ENCODE measurements around the gene SH3BGRL2. TPM values are rescaled to one million over a fixed set of nuclear protein-coding genes. Genes with fewer than 3 reads are reported as not detected.

Gene SH3BGRL2
- polyA plus RNA-seq, 2 donors = 28.8 to 52.5 TPM

DNA sequence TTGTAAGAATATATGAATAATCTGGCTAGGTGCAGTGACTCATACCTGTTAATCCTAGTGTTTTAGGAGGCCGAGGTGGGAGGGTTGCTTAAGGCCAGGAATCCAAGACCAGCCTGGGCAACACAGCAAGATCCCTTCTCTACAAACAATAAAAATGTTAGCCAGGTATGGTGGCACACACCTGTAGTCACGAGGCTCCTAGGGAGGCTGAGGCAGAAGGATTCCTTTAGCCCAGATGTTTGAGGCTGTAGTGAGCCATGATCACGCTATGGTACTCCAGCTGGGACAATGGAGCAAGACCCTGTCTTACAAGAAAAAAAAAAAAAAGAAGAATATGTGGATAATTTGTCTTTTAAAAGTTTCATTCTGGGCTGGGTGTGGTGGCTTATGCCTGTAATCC lies 75.4 kb downstream of the SH3BGRL2 start:
- Histone ChIP-seq H3K27ac (ENCODE audit: low read depth in 2 of 2, low read length in 1 of 2) (no peak overlapping the region), H3K4me3 (ENCODE audit: low read depth in 1 of 2, low read length in 2 of 2) (no peak overlapping the region), H3K27me3 (ENCODE audit: control insufficient read depth in 1 of 2, insufficient read depth in 2 of 2, low read length in 2 of 2) (no peaks in the 10 kb centered on the region), H3K9me3 (ENCODE audit: control insufficient read depth in 2 of 2, insufficient read depth in 1 of 2, low read depth in 1 of 2, low read length in 1 of 2) (no peaks in the 10 kb centered on the region), H3K4me1 (ENCODE audit: control insufficient read depth in 2 of 2, insufficient read depth in 2 of 2, low read length in 1 of 2) (no peaks in the 10 kb centered on the region), H3K36me3 (ENCODE audit: control insufficient read depth in 2 of 2, insufficient read depth in 2 of 2, low read length in 1 of 2) (peaks cover 0 to 3% of the 10 kb centered on the region in 2 donors)
- 72 to 82% methylated on average over 3 of the region's 3 CpGs for WGBS, 2 donors

- H3K36me3 ChIP-seq (ENCODE audit: control insufficient read depth in 2 of 2, insufficient read depth in 2 of 2, low read length in 1 of 2) = peaks cover 0 to under 1% of the 10 kb centered on the region in 2 donors
- no peak overlapping the region for H3K4me3 ChIP-seq (ENCODE audit: low read depth in 1 of 2, low read length in 2 of 2)
- H3K4me1 ChIP-seq (ENCODE audit: control insufficient read depth in 2 of 2, insufficient read depth in 2 of 2, low read length in 1 of 2) = no peaks in the 10 kb centered on the region
- H3K27ac ChIP-seq (ENCODE audit: low read depth in 2 of 2, low read length in 1 of 2) = no peak overlapping the region
- WGBS, 2 donors = 83 to 86% methylated on average over 1 of the region's 1 CpG
- no peaks in the 10 kb centered on the region for H3K9me3 ChIP-seq (ENCODE audit: control insufficient read depth in 2 of 2, insufficient read depth in 1 of 2, low read depth in 1 of 2, low read length in 1 of 2)
- H3K27me3 ChIP-seq (ENCODE audit: control insufficient read depth in 1 of 2, insufficient read depth in 2 of 2, low read length in 2 of 2) = no peaks in the 10 kb centered on the region
These were observed 76.5 kb downstream of the SH3BGRL2 start for GRCh38 chr6:79707621-79708020.

- WGBS, 2 donors = 76% methylated on average over 3 of the region's 3 CpGs
- H3K27me3 ChIP-seq (ENCODE audit: control insufficient read depth in 1 of 2, insufficient read depth in 2 of 2, low read length in 2 of 2) = no peaks in the 10 kb centered on the region
- H3K27ac ChIP-seq (ENCODE audit: low read depth in 2 of 2, low read length in 1 of 2) = no peak overlapping the region
- no peak overlapping the region for H3K4me3 ChIP-seq (ENCODE audit: low read depth in 1 of 2, low read length in 2 of 2)
- no peaks in the 10 kb centered on the region for H3K36me3 ChIP-seq (ENCODE audit: control insufficient read depth in 2 of 2, insufficient read depth in 2 of 2, low read length in 1 of 2)
- no peaks in the 10 kb centered on the region for H3K9me3 ChIP-seq (ENCODE audit: control insufficient read depth in 2 of 2, insufficient read depth in 1 of 2, low read depth in 1 of 2, low read length in 1 of 2)
- H3K4me1 ChIP-seq (ENCODE audit: control insufficient read depth in 2 of 2, insufficient read depth in 2 of 2, low read length in 1 of 2) = no peaks in the 10 kb centered on the region
These were observed 77.1 kb downstream of the SH3BGRL2 start for GRCh38 chr6:79708095-79708791.

GRCh38 chr6:79710127-79710526 lies 79.0 kb downstream of the SH3BGRL2 start:
- Histone ChIP-seq H3K27me3 (ENCODE audit: control insufficient read depth in 1 of 2, insufficient read depth in 2 of 2, low read length in 2 of 2) (no peaks in the 10 kb centered on the region), H3K27ac (ENCODE audit: low read depth in 2 of 2, low read length in 1 of 2) (no peak overlapping the region), H3K36me3 (ENCODE audit: control insufficient read depth in 2 of 2, insufficient read depth in 2 of 2, low read length in 1 of 2) (no peaks in the 10 kb centered on the region), H3K4me1 (ENCODE audit: control insufficient read depth in 2 of 2, insufficient read depth in 2 of 2, low read length in 1 of 2) (no peaks in the 10 kb centered on the region), H3K4me3 (ENCODE audit: low read depth in 1 of 2, low read length in 2 of 2) (no peak overlapping the region), H3K9me3 (ENCODE audit: control insufficient read depth in 2 of 2, insufficient read depth in 1 of 2, low read depth in 1 of 2, low read length in 1 of 2) (no peaks in the 10 kb centered on the region)
- WGBS, 2 donors = 71 to 78% methylated on average over 3 of the region's 3 CpGs

DNA sequence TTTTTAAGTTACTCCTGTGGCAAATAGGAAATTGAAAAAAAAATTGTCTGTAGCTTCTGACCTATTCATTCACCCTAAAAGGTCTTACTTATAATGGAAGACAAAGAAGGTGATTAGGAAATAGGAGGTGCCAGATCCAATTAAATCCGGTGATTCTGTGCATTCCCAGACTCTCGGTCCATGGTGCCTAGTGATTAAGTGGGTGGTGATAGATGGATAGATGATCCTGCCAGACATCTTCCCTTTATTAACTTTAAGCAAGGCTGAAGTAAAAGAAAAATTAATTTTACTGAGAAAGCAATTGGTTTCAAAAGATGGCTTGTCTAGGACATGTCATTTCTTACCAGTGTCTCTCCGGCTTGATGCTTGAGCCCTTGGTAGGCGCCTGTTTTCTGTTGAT lies 80.0 kb downstream of the SH3BGRL2 start:
- H3K4me1 ChIP-seq (ENCODE audit: control insufficient read depth in 2 of 2, insufficient read depth in 2 of 2, low read length in 1 of 2) = no peaks in the 10 kb centered on the region
- WGBS, 2 donors = 58% methylated on average over 4 of the region's 4 CpGs
- no peaks in the 10 kb centered on the region for H3K27me3 ChIP-seq (ENCODE audit: control insufficient read depth in 1 of 2, insufficient read depth in 2 of 2, low read length in 2 of 2)
- no peaks in the 10 kb centered on the region for H3K36me3 ChIP-seq (ENCODE audit: control insufficient read depth in 2 of 2, insufficient read depth in 2 of 2, low read length in 1 of 2)
- no peak overlapping the region for H3K4me3 ChIP-seq (ENCODE audit: low read depth in 1 of 2, low read length in 2 of 2)
- H3K9me3 ChIP-seq (ENCODE audit: control insufficient read depth in 2 of 2, insufficient read depth in 1 of 2, low read depth in 1 of 2, low read length in 1 of 2) = no peaks in the 10 kb centered on the region
- no peak overlapping the region for H3K27ac ChIP-seq (ENCODE audit: low read depth in 2 of 2, low read length in 1 of 2)

GRCh38 chr6:79712144-79712543 lies 81.0 kb downstream of the SH3BGRL2 start:
- no peaks in the 10 kb centered on the region for H3K4me1 ChIP-seq (ENCODE audit: control insufficient read depth in 2 of 2, insufficient read depth in 2 of 2, low read length in 1 of 2)
- H3K9me3 ChIP-seq (ENCODE audit: control insufficient read depth in 2 of 2, insufficient read depth in 1 of 2, low read depth in 1 of 2, low read length in 1 of 2) = no peaks in the 10 kb centered on the region
- H3K4me3 ChIP-seq (ENCODE audit: low read depth in 1 of 2, low read length in 2 of 2) = no peak overlapping the region
- no peaks in the 10 kb centered on the region for H3K36me3 ChIP-seq (ENCODE audit: control insufficient read depth in 2 of 2, insufficient read depth in 2 of 2, low read length in 1 of 2)
- no peaks in the 10 kb centered on the region for H3K27me3 ChIP-seq (ENCODE audit: control insufficient read depth in 1 of 2, insufficient read depth in 2 of 2, low read length in 2 of 2)
- 44 to 49% methylated on average over 2 of the region's 2 CpGs for WGBS, 2 donors
- H3K27ac ChIP-seq (ENCODE audit: low read depth in 2 of 2, low read length in 1 of 2) = no peak overlapping the region

GRCh38 chr6:79712616-79713135 lies 81.5 kb downstream of the SH3BGRL2 start:
- H3K27me3 ChIP-seq (ENCODE audit: control insufficient read depth in 1 of 2, insufficient read depth in 2 of 2, low read length in 2 of 2) = no peaks in the 10 kb centered on the region
- H3K36me3 ChIP-seq (ENCODE audit: control insufficient read depth in 2 of 2, insufficient read depth in 2 of 2, low read length in 1 of 2) = no peaks in the 10 kb centered on the region
- H3K27ac ChIP-seq (ENCODE audit: low read depth in 2 of 2, low read length in 1 of 2) = no peak overlapping the region
- 86 to 87% methylated on average over 9 of the region's 9 CpGs for WGBS, 2 donors
- H3K4me3 ChIP-seq (ENCODE audit: low read depth in 1 of 2, low read length in 2 of 2) = no peak overlapping the region
- no peaks in the 10 kb centered on the region for H3K9me3 ChIP-seq (ENCODE audit: control insufficient read depth in 2 of 2, insufficient read depth in 1 of 2, low read depth in 1 of 2, low read length in 1 of 2)
- H3K4me1 ChIP-seq (ENCODE audit: control insufficient read depth in 2 of 2, insufficient read depth in 2 of 2, low read length in 1 of 2) = no peaks in the 10 kb centered on the region

GRCh38 chr6:79713701-79714322 lies 82.7 kb downstream of the SH3BGRL2 start:
- no peak overlapping the region for H3K27ac ChIP-seq (ENCODE audit: low read depth in 2 of 2, low read length in 1 of 2)
- WGBS, 2 donors = 22 to 23% methylated on average over 5 of the region's 5 CpGs
- no peaks in the 10 kb centered on the region for H3K36me3 ChIP-seq (ENCODE audit: control insufficient read depth in 2 of 2, insufficient read depth in 2 of 2, low read length in 1 of 2)
- no peaks in the 10 kb centered on the region for H3K9me3 ChIP-seq (ENCODE audit: control insufficient read depth in 2 of 2, insufficient read depth in 1 of 2, low read depth in 1 of 2, low read length in 1 of 2)
- no peak overlapping the region for H3K4me3 ChIP-seq (ENCODE audit: low read depth in 1 of 2, low read length in 2 of 2)
- no peaks in the 10 kb centered on the region for H3K27me3 ChIP-seq (ENCODE audit: control insufficient read depth in 1 of 2, insufficient read depth in 2 of 2, low read length in 2 of 2)
- H3K4me1 ChIP-seq (ENCODE audit: control insufficient read depth in 2 of 2, insufficient read depth in 2 of 2, low read length in 1 of 2) = no peaks in the 10 kb centered on the region

DNA sequence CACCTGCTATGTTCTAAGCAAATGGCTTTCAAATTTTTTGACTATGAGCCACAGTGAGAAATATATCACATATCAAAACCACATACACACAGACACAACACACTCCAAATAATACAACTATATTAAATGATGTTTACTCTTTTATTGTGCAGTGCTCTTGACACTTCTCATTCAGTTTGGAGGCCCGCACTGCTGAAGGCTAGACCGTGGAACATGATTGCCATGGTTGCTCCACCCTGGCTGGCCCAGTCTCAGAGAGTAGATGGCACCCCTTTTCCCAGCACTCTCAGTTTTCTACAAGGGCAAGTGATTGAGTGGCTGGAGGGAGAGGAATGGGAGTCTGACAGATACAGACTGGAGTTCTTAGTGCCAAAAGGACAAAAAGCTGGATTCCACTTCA lies 86.9 kb downstream of the SH3BGRL2 start:
- Histone ChIP-seq H3K4me1 (ENCODE audit: control insufficient read depth in 2 of 2, insufficient read depth in 2 of 2, low read length in 1 of 2) (no peaks in the 10 kb centered on the region), H3K27me3 (ENCODE audit: control insufficient read depth in 1 of 2, insufficient read depth in 2 of 2, low read length in 2 of 2) (no peaks in the 10 kb centered on the region), H3K9me3 (ENCODE audit: control insufficient read depth in 2 of 2, insufficient read depth in 1 of 2, low read depth in 1 of 2, low read length in 1 of 2) (peaks cover 0 to 1% of the 10 kb centered on the region in 2 donors), H3K4me3 (ENCODE audit: low read depth in 1 of 2, low read length in 2 of 2) (no peak overlapping the region), H3K36me3 (ENCODE audit: control insufficient read depth in 2 of 2, insufficient read depth in 2 of 2, low read length in 1 of 2) (no peaks in the 10 kb centered on the region), H3K27ac (ENCODE audit: low read depth in 2 of 2, low read length in 1 of 2) (no peak overlapping the region)
- 94 to 95% methylated on average over 2 of the region's 2 CpGs for WGBS, 2 donors
